Fibroblast of skin of left quadriceps (primary cell): ENCODE results near the gene DUSP18.
"Not testable (repeated sequence)": the region's sequence is repeated elsewhere in the genome, so short reads cannot be mapped to it uniquely, and the experiment has no call there.

ENCODE experiments used
- DNase-seq, 2 experiments: peaks; one replicate each; pipeline ENCODE4 v3.0.0-alpha.2; 2013; ENCODE audit warnings: low read depth in 2 of 2

The DUSP18 gene

DNA sequence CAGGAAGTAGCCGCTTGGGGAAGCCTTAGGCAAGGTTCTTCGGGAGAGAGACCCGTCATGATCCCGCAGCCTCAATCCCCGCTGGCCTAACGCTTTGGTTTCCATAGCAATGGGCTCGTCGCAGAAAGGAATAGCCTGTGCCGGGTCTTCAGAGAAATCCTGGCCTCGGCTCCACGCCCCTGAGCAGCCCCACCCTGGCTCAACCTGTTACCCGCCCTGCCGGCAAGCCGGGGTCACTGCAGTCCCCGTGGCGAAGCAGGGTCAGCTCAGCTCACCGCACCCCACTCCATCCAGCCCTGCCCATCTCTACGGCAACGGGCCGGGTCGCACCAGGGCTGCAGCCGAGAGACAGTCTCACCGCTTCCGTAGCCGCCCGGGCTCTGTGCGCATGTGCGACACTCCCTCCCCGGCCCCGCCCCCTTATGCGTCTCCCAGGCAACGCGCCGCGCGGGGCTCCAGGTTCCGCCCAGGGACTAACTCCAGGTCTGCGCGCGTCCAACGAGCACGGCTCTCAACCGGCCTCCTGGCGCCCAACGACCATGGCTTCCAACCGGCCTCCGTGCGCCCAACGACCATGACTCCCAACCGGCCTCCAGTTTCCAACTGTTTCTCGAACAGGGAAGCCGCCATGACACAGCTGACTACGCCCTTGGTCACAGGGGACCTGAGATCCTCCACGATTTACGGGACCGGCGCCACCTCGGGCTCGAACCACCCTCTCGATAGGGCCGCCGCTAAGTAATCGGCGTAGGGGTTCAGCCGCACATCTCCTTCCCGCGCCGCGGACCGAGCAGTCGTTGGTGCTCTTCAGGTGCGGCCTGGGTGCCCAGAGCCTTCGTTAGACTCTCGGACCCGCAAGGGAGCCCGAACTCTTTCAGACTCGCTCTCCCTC lies at the start of gene DUSP18:
Gene DUSP18, minus strand, starts transcription at position 382 of the 892 bp plus-strand sequence. CDS start 3,872 bp downstream, outside the sequence.
- peak; percentile 64 to 73 for DNase-seq

DNA sequence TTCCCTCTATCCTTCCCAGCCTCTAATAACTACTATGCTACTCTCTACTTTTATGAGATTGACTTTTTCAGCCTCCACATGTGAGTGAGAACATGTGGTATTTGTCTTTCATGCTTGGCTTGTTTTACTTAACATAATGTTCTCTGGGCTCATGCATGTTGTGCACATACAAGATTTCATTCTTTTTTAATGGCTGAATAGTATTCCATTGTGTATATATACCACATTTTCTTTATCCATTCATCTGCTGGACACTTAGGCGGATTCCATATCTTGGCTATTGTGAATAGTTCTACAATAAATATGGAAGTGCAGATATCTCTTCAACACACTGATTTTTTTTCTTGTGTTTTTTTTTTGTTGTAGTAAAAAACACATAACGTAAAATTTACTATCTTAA lies 46.4 kb upstream of the DUSP18 start:
- no peak for DNase-seq

DNA sequence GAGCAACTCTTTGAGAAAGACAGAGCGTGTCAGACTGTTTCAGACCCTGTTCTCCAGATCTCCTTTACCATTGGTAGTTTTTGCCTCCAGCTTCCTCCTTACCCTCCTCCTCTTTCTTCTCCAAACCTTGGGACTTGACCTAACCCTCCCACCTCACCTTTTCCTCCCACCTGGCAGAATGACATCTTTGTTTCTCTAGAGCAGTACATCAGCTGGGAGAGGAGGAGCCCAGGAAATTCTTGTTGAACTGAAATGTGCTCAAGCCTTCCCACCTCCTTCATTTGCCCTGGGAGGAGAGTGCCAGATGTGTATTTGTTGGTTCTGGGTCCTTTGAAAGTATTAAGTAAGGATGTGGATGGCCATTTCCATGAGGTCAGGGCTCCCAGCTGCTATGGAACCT lies 44.4 kb upstream of the DUSP18 start:
- DNase-seq: no peak

DNA sequence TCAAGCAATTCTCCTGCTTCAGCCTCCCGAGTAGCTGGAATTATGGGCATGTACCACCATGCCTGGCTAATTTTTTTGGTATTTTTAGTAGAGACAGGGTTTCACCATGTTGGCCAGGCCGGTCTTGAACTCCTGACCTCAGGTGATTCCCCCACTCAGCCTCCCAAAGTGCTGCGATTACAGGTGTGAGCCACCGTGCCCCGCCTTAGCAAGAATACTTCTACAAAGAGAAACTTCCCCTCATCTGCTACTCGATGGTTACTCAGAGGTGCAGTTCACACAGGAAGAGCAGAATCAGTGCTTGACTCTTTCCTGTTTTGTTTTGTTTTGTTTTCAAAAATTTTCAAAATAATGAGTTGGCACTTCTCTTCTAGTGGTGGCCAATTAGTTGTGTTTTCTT lies 42.3 kb upstream of the DUSP18 start:
- DNase-seq: not testable (repeated sequence)

- peak; percentile 63 to 70 for DNase-seq
Observed at GRCh38 chr22:30705710-30706651, 38.3 kb upstream of the DUSP18 start.

GRCh38 chr22:30704978-30705377 lies 37.3 kb upstream of the DUSP18 start:
- DNase-seq: no peak

DNA sequence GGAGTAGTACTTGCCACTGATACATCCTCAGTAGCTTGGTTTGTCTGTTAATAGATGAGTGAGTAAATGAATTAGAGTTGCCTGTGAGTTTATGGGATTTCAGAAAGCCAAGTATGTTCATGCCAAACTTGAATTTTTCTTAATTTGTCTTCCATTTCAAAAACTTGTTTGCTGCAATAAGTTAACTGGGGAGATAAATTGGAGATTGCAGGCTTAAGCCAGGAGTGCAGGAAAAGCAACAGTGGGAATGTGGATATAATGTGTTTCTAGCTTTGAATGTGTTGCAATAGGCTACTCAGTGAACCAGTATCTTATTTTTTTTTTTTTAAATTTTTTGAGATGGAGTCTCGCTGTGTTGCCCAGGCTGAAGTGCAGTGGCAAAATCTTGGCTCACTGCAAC lies 35.2 kb upstream of the DUSP18 start:
- no peak for DNase-seq

- no peak for DNase-seq
Observed at GRCh38 chr22:30701872-30702271, 34.2 kb upstream of the DUSP18 start.

DNA sequence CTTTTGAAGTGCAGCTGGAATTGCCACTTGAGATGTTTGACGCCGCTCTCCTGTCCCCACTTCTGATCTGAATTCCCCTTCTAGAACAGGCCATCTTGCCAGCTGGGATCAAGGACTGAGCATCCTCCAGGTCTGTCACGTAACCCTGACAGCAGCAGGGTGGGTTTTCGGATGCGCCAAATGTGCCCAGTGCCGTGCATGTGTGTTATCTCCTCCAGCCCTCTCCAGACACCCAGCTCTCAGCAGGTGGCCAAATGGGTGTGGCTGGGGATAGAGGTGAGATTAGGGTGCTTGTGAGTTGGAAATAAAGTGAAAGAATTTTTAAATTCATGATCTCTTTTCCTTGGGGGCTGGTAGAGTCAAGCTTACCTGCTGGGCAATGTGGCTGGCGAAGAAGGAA lies 30.3 kb upstream of the DUSP18 start:
- DNase-seq: no peak

DNA sequence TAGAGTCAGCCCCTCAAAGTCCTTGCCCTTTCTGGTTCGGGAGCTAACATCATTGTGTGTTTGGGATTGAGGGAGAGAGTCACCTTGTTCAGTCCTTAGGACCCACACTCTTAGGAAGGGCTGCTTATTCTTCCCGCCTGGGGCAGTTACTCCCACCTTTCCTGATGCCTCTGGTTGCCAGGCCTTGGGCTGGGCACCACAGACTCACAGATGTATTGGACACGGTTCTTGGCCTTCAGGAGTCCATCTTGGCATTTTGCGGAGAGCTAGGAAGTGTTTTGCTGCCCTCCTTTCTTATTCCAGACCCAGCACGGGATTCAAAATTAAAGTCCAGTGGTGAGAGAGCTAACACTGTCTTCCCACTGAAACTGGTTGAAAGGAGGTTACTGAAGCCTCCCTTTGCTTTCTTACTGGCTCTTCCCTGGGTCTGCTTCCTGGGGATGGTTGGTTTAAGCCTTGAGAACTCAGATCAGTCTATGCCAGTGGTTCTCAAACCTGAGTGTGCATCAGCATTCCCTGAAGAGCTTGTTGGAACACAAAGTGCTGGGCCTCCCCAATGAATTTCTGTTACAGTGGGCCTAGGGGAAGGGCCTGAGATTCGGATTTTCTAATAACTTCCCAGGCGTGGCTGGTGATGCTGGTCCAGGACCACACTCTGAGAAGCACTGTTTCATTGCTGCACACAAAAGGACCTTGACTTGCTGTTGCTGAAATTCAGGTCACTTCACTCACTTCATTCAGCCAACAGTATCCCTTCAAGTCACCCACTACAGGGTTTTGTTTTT lies 28.4 kb upstream of the DUSP18 start:
- no peak for DNase-seq

GRCh38 chr22:30695351-30695851 lies 27.7 kb upstream of the DUSP18 start:
- no peak for DNase-seq

- DNase-seq: no peak
Observed at GRCh38 chr22:30694640-30695350, 27.1 kb upstream of the DUSP18 start, which contains the start of gene OSBP2. Gene OSBP2, plus strand, starts transcription at chr22:30694874. Its CDS starts 36 bp downstream, at chr22:30694910.

DNA sequence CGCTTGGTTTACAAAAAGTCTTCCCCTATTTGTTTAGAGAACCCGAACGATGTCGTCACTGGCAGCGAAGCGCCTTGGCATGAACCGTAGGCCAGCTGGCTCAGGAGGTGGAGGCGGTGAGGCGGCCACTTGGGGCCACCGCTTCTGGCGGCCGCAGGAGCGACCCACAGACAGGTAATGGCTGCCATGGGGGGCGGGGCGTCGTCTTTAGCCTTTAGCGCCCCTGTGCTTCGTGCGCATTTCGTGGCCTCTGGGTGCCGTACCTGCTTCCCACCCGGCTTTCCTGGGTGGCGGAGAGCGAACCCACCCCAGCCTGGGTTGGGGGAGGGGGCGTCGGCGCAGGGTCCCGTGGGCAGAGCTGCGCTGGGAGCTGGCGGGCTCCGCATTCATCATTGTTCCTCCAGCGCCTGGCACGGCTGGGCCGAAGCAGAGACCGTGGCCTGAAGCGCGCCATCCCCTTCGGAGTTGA lies 26.5 kb upstream of the DUSP18 start:
- no peak for DNase-seq

DNA sequence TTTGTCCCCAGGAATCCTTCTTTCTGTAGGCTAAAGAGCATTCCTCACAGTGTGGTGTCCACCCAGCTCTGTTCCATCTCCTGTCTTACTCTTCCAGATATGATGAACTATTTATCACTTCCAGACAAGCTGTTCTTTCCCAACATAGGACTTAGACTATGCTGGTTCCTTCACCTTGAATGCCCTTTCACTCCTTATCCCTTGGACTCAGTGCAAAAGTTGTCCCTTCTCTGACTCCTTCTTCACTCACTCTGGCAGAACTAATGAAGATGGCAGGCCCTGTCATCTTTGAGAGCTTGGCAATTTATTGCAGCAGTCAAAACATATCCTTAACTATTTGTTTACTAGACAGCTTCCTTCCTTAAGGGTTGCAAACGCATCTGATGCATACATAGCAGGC lies 23.5 kb upstream of the DUSP18 start:
- DNase-seq: no peak

GRCh38 chr22:30689622-30690021 lies 21.9 kb upstream of the DUSP18 start:
- no peak for DNase-seq

DNA sequence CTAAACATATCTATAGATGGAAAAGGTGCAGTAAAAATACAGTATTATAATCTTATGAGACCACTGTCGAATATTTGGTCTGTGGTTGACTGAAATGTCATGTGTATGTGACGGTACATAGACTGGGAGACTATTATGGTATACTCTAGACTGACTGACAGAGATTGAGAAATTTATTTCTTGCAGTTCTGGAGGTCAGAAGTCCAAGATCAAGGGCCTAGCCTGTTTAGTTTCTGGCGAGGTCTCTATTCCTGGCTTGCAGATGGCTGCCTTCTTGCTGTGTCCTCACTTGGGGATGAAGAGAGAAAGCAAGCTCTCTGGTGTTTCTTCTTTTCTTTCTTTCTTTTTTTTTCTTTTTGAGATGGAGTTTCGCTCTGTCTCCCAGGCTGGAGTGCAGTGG lies 19.7 kb upstream of the DUSP18 start:
- no peak for DNase-seq

DNA sequence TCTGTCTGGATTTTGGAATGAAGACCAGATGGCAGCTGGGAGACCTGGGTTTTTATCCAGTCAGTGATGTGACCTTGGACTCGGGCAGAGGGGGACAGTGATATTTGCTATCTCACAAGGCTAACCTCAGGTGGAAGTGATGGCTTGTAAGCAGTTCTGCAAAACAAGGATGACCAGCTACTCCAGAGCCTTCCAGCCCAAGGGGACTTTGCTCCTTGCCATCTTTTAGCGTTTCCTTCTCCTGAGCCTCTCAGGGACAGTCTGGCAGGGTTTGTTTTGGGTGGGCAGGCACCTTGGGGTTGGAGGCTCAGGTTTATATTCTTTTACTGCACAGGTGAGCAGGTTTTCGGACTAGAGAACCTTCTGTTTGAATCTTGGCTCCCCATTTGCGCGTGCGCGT lies 17.5 kb upstream of the DUSP18 start:
- no peak for DNase-seq

DNA sequence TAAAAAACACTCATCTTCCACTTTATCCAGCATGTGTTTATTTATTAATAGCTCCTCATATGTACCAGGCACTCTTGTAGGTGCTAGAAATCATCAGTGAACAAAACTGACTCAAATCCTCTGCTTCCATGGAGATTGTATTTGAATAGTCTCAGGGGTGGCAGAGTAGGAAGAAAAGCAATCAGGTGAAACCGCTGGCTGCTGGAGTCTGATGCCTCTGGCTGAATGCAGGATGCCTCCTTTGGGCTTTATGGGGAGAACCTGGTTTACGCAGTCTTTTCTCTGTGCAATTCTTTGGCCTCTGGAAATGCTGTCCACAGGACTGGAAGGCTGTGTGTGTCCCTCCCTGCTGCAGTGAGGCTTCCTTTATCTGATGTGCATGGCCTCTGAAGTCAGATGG lies 14.2 kb upstream of the DUSP18 start:
- DNase-seq: no peak

GRCh38 chr22:30680991-30681770 lies 13.5 kb upstream of the DUSP18 start:
- no peak for DNase-seq
